Stimulated activated CD8-positive, alpha-beta memory T cell treated with anti-CD3 and anti-CD28 coated beads, Interleukin-15, amount 100 ng/mL, for 48 hours (primary cell): ENCODE measurements around the gene TEKTIP1.

Experiments
- DNase-seq, 2 donors: peaks; one replicate each; pipeline ENCODE4 v3.0.0-alpha.2; 2020; ENCODE audit warnings: low read depth in 2 of 2

TEKTIP1 gene

DNA sequence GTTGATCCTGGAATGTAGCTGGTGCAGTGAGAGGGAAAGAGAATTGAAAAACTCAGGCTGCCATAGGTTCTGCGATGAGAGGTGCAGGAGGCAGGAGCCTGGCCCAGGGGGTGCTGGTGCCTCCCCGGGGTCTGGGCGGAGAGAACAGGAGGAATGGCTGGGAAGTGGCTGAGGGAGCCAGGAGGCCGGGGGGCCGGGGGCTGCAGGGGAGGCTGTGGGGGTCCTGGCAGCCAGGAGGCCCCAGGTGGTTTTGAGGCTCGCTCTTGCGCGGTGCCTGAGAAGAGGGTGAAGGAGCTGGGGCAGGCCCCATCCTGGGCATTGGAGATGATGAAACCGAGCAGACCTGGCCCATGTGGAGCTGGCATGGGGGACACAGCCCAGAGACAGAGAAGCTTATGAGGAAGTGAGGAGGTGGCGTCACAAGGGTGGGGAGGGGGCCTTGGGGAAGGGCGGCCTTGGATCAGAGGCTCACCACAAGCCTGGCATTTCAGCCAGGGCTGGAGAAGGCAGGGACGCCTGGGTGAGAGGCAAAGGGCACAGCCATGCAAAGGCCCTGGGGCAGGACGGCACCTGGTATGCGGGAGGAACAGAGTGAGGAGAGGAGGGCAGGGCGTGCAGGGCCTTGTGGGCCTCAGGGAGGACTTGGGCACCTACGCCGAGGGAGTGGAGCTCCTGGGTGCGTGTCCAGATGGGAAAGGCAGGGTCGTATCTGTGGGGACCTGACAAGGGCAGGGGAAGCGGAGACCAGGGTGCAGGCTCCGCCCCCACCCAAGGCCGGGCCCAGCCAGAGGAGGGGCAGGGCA is 1.3 kb upstream of the TEKTIP1 start:
- no peak for DNase-seq

DNA sequence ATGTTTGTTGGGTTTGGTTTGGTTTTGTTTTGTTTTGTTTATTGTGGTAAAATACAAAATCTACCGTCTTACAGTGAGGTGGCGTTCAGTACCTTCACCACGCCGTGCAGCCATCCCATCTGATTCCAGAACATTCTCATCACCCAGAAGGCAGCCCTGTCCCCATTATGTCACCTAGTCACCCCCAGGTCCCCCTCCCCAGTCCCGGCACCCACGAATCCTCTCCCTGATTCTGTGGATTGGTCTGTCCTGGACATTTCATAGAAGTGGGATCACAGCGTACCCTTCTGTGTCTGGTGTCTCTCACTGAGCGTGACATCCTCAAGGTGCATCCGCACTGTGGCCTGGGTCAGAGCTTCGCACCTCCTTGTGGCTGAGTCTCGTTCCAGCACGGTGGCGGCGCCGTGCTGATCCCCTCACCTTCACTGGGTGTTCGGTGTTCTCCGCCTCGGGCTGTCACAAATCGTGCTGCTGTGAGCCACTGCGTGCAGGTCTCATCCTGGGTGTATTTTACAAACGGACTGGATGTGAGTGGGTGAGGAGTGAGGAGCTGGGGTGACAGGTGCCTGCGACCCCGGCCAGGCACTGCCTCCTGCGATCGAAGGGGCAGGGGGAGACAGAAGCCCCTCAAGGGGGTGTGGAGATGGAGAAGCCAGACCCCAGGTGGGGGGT is 580 bp upstream of the TEKTIP1 start:
- DNase-seq = no peak

GRCh38 chr19:3539756-3540118 is 763 bp downstream of the TEKTIP1 start:
- DNase-seq = no peak

DNA sequence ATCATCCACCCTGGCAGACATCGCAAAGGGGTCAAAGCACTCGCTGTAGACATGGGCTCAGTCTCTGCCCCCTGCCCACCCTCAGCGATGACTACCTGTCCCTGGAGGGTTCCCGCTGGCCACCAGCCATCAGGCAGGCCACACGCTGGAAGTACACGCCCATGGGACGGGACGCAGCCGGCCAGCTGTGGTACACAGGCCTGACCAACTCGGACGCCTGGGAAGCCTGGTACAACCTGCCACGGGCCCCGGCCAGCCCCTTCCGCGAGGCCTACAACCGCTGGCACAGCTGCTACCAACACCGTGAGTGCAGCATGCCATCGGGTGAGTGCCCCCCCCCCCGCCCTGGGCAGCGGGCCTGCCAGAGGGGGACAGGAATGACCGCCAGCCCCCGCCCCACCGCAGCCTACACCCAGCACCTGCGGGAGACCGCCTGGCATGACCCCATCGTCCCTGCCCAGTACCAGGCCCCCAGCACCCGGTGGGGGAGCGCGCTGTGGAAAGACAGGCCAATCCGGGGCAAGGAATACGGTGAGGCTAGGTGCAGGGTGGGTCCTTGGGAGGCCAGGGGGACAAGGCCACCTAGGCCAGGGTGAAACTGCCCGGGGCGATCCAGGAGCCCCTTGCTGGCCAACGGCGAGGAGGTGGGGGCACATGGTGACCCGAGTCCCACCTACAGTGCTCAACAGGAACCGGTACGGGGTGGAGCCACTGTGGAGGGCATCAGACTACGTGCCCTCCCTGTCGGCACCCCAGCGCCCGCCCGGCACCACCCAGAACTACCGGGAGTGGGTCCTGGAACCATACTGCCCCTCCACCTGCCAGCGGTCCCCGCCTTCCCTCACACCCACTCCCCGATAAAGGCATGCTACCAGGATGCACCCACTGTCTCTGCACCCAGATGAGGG is 4.4 kb downstream of the TEKTIP1 start:
- no peak for DNase-seq

- no peak for DNase-seq
Measured at GRCh38 chr19:3544058-3544376, 5.0 kb downstream of the TEKTIP1 start.

- DNase-seq = peak; percentile 51 to 61
Measured at GRCh38 chr19:3544742-3545668, 6.0 kb downstream of the TEKTIP1 start.

GRCh38 chr19:3545669-3546034 is 6.7 kb downstream of the TEKTIP1 start:
- DNase-seq = no peak

DNA sequence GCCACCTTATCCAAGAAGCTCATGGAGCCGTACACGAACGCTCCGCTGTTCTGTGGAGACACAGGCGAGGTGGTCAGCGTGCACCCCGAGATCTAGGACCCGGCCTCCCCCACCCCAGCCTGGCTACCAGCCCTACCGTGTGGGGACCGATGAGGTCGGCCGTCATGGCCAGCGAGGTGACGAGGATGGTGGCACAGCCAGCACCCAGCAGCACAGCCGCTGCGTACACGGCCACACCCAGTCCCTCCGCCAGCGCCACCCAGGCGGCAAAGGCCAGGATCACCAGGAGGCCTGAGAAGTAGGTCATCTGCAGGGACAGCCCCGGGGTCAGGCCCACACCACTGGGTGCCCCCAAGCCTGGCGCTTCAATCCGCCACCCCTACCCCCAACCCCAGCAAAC is 7.1 kb downstream of the TEKTIP1 start:
- DNase-seq = no peak

- DNase-seq = no peak
Measured at GRCh38 chr19:3547301-3547731, 8.3 kb downstream of the TEKTIP1 start.

DNA sequence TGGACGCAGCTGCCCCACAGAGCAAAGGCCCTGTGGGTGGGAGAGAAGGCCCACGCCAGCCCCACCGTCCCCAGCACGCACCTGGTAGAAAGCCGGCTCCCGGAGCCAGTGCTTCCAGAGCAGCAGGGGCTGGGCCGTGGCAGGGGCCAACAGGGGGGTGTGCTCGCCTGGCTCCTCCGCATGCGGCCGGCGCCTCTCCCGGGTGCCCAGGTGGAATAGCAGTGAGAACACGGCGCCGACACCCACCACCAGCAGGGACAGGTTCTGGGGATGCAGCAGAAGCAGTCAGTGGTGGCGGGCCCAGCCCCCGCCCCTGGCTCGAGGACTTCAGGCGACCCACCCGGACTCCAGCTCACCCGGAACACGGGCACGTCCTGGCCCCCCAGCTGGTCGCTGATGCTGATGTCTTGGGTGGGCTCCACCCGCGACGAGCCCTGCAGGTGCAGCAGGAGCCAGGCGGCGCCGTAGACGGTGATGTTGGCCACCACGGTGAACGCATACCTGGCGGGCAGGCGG is 8.9 kb downstream of the TEKTIP1 start:
- no peak for DNase-seq

GRCh38 chr19:3548606-3549005 is 9.6 kb downstream of the TEKTIP1 start:
- DNase-seq = no peak

GRCh38 chr19:3549816-3550215 is 10.8 kb downstream of the TEKTIP1 start:
- no peak for DNase-seq

DNA sequence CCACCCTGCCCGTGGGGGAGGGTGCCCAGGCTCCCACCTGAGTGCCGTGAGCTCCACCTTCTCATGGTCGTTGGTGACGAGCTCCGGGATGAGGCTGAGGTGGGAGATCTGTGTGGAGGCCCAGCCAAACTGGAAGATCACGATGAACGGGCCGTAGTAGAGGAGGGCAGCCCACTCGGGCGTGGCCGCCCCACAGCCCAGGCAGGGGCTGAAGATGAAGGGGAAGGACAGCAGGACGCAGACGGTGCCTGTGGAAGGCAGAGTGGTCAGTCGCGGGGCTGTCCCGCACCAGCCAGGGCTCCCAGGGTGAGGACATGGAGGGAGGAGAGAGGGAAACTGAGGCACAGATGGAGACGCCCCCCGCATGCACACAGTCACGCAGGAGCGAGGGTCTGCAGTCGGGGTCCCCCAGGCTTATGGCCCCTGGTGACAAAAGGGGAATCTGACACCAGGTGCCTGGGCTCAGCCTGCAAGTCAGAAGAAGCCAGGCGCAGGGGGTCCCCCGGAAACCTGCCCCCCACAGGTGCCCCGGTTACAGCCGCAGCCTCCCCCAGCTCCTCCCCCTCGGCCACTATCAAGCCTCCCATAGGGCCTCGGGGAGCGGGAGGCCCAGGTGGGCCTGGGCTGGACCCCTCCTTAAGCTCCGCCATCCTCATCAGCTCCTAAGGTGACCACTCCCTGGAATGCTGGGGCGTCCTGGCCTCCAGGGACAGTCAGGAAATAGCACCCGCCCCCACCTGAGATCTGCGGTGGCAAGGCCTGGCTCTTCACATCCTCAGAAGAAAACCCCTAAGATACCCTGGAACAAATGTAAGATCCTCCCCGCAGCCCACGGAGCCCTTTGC is 12.2 kb downstream of the TEKTIP1 start:
- no peak for DNase-seq

DNA sequence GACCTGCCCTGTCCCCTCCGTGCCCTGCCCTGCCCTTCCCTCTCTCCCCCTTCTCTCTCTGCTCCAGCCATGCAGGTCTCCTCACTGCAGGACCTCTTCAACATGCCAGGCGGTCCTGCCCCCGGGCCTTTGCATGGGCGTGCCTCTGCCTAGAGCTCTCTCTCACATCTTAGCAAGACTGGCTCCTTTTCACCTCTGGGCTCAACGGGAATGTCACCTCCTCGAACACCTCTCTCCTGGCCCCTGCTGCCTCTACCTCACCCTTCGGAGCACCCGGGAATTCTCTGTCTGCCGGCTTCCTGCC is 12.8 kb downstream of the TEKTIP1 start:
- DNase-seq = no peak

DNA sequence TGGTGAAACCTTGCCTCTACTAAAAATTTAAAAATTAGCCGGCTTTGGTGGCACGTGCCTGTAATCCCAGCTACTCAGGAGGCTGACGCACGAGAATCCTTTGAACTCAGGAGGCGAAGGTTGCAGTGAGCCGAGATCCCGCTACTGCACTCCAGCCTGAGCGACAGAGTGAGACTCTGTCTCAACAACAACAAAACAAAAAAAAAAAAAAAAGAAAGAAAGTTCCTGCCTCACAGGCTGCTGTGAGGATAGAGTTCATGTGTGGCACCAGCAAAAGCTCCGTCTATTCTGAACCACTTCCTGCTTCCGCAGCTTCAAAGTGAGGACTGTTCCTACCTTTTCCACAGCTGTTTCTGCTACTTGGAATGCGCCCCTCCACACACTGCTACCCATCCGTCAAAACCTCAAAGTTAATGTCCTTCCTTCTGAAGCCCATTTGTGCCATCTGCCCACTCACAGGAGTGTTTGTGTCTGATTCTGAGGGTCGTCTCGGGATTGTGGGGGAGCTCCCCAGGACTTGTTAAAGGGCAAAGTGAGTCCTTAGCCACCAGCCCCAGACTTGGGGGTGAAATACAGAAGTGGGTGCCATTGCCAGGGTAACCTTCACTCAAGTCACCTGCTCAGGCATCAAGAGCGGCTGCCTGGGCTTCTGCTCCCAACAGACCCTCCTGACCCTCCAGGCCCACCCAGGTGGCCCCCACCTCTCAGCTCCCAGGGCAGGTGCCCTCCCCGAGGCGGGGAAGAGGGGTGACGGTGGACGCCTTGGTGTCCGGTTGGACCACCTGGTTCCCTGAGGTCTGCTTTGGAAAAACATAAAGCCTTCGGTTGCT is 15.5 kb downstream of the TEKTIP1 start:
- no peak for DNase-seq

- DNase-seq = no peak
Measured at GRCh38 chr19:3555653-3556422, 16.9 kb downstream of the TEKTIP1 start.

DNA sequence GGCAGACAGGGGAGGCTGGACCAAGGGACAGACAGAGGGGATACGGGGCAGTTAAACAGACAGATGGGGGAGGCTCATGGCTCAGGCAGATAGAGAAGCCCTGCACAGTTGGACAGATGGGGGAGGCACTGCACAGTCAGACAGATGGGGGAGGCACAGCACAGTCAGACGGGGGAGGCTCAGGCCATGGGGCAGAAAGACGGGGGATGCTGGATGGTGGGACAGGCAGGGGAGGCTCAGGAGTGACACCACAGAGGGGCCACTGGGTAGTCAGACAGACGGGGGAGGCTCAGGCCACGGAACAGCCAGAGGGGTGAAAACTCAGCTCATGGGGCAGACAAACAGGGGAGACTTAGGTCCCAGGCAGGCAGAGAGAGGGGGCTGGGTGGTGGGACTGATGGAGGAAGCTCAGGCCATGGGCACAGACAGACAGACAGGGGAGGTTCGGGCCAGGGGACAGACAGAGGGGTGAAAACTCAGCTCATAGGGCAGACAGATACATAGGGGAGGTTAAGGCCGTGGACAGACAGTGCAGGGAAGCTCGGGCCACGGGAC is 17.5 kb downstream of the TEKTIP1 start:
- DNase-seq = no peak

DNA sequence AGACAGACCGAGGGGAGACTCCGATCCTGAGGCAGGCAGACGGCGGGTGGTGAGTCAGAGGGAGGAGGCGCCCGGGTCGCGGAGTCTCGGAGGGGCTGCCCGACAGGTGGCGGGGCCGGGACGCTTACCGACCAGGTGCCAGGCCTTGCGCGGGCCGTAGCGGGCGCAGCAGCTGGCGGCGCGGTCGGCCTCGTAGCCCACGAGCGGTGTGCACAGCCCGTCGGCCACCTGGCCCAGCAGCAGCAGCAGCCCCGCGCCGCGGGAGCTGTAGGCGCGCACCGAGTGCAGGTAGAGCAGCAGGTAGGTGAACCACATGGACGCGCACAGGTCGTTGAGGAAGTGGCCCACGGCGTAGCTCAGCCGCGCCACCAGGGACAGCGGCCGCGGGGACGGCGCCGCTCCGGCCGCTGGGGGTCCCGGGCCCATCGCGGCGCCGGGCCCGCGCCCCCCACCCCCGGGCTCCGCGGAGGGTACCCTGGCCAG is 18.0 kb downstream of the TEKTIP1 start:
- peak; percentile 52 to 55 for DNase-seq
